Trophoblast cell (in vitro differentiated cells and primary cell): ENCODE measurements around the gene ASTN1.

Experiments used
- DNase-seq, 2 donors: peaks; one replicate each; pipeline ENCODE4 v3.0.0-alpha.2; 2016
- H2AFZ ChIP-seq: 2 replicates; pipeline ENCODE4 v1.6.1; 2013; ENCODE audit warnings: low read length, moderate library complexity, mild to moderate bottlenecking; ENCODE audit not compliant: insufficient read depth, poor library complexity
- H2AK5ac ChIP-seq: 2 replicates; pipeline ENCODE4 v1.6.1; 2013; ENCODE audit warnings: mild to moderate bottlenecking, low read length
- H2BK120ac ChIP-seq: 2 replicates; pipeline ENCODE4 v1.6.1; 2013; ENCODE audit warnings: low read length, mild to moderate bottlenecking, moderate library complexity; ENCODE audit not compliant: insufficient read depth, poor library complexity
- H2BK12ac ChIP-seq: 2 replicates; pipeline ENCODE4 v1.6.1; 2013; ENCODE audit warnings: mild to moderate bottlenecking, low read length, moderate library complexity
- H2BK5ac ChIP-seq: 2 replicates; pipeline ENCODE4 v1.6.1; 2013; ENCODE audit warnings: low read length, low read depth, moderate library complexity, mild to moderate bottlenecking; ENCODE audit not compliant: poor library complexity
- H3K14ac ChIP-seq: 2 replicates; pipeline ENCODE4 v1.6.1; 2013; ENCODE audit warnings: mild to moderate bottlenecking, low read length
- H3K18ac ChIP-seq: 2 replicates; pipeline ENCODE4 v1.6.1; 2013; ENCODE audit warnings: mild to moderate bottlenecking, low read length
- H3K23ac ChIP-seq: 2 replicates; pipeline ENCODE4 v1.6.1; 2013; ENCODE audit warnings: low read length
- H3K27ac ChIP-seq: 2 replicates; pipeline ENCODE4 v1.5.1; 2013; ENCODE audit warnings: low read depth, mild to moderate bottlenecking, inconsistent platforms, low read length, moderate library complexity
- H3K27me3 ChIP-seq: 2 replicates; pipeline ENCODE4 v1.6.1; 2013; ENCODE audit warnings: inconsistent platforms, mild to moderate bottlenecking, low read length, moderate library complexity; ENCODE audit not compliant: insufficient read depth
- H3K36me3 ChIP-seq, 2 experiments: 1 replicate in 1 of 2; 2 replicates in 1 of 2; pipeline ENCODE4 v1.6.1; 2013; ENCODE audit warnings: low read length in 2 of 2, mild to moderate bottlenecking in 2 of 2, moderate library complexity in 1 of 2; ENCODE audit not compliant: insufficient read depth in 2 of 2, control insufficient read depth in 1 of 2
- H3K4ac ChIP-seq: 2 replicates; pipeline ENCODE4 v1.6.1; 2013; ENCODE audit warnings: low read depth, mild to moderate bottlenecking, low read length, moderate library complexity
- H3K4me1 ChIP-seq, 2 experiments: 1 replicate in 1 of 2; 2 replicates in 1 of 2; pipeline ENCODE4 v1.6.1; 2013; ENCODE audit warnings: low read length in 2 of 2, mild to moderate bottlenecking in 2 of 2, moderate library complexity in 1 of 2; ENCODE audit not compliant: insufficient read depth in 2 of 2, control insufficient read depth in 1 of 2
- H3K4me2 ChIP-seq: 2 replicates; pipeline ENCODE4 v1.6.1; 2013; ENCODE audit warnings: inconsistent platforms, mild to moderate bottlenecking, low read length, moderate library complexity
- H3K4me3 ChIP-seq: 2 replicates; pipeline ENCODE4 v1.5.1; 2013; ENCODE audit warnings: mild to moderate bottlenecking, low read depth, low read length, inconsistent platforms
- H3K79me1 ChIP-seq: one replicate; pipeline ENCODE4 v1.6.1; 2013; ENCODE audit warnings: low read length
- H3K79me2 ChIP-seq: 2 replicates; pipeline ENCODE4 v1.6.1; 2013; ENCODE audit warnings: low read length, mild to moderate bottlenecking; ENCODE audit not compliant: control insufficient read depth, insufficient read depth, poor library complexity
- H3K9ac ChIP-seq: 2 replicates; pipeline ENCODE4 v1.6.1; 2013; ENCODE audit warnings: mild to moderate bottlenecking, low read length
- H3K9me3 ChIP-seq: 2 replicates; pipeline ENCODE4 v1.6.1; 2013; ENCODE audit warnings: low read depth, mild to moderate bottlenecking, control low read depth, inconsistent platforms, low read length; ENCODE audit not compliant: insufficient read depth
- H4K12ac ChIP-seq: 2 replicates; pipeline ENCODE4 v1.6.1; 2013; ENCODE audit warnings: low read depth, mild to moderate bottlenecking, low read length, moderate library complexity
- H4K8ac ChIP-seq: 2 replicates; pipeline ENCODE4 v1.6.1; 2013; ENCODE audit warnings: low read depth, mild to moderate bottlenecking, low read length, moderate library complexity
- H4K91ac ChIP-seq: one replicate; pipeline ENCODE4 v1.6.1; 2013; ENCODE audit warnings: low read depth, mild to moderate bottlenecking, low read length, moderate library complexity
- WGBS: extraction: QIAGEN DNeasy Blood & Tissue Kit; methylation state at CpG from one replicate; pipeline ENCODE4 v1.1.7; 2013; ENCODE audit warnings: missing lambda C conversion rate; ENCODE audit not compliant: insufficient read length, insufficient coverage; ENCODE audit errors: extremely low coverage; 5-methylcytosine and 5-hydroxymethylcytosine counted together

The ASTN1 gene

GRCh38 chr1:176996456-176997090, 167.9 kb downstream of the ASTN1 start:
- no peak overlapping the region for H2AFZ ChIP-seq
- H3K23ac ChIP-seq = no peak overlapping the region
- no peak overlapping the region for H3K4ac ChIP-seq
- H3K79me2 ChIP-seq = no peaks in the 10 kb centered on the region
- H3K18ac ChIP-seq = no peak overlapping the region
- H2BK5ac ChIP-seq = no peak overlapping the region
- H3K4me1 ChIP-seq = no peaks in the 10 kb centered on the region
- H3K27ac ChIP-seq = no peak overlapping the region
- no peaks in the 10 kb centered on the region for H3K27me3 ChIP-seq
- no peak overlapping the region for H2AK5ac ChIP-seq
- no peak overlapping the region for H2BK120ac ChIP-seq
- no peak overlapping the region for H3K4me2 ChIP-seq
- no peaks in the 10 kb centered on the region for H3K36me3 ChIP-seq
- no peak overlapping the region for H2BK12ac ChIP-seq
- H3K79me1 ChIP-seq = no peaks in the 10 kb centered on the region
- H4K12ac ChIP-seq = no peak overlapping the region
- no peak overlapping the region for H4K91ac ChIP-seq
- no peak overlapping the region for H3K9ac ChIP-seq
- DNase-seq = no peak
- H4K8ac ChIP-seq = no peak overlapping the region
- WGBS = no CpG with 5 or more reads among the region's 4 CpGs
- no peaks in the 10 kb centered on the region for H3K9me3 ChIP-seq
- no peak overlapping the region for H3K14ac ChIP-seq
- no peak overlapping the region for H3K4me3 ChIP-seq

GRCh38 chr1:176994931-176995596, 169.4 kb downstream of the ASTN1 start:
- H3K14ac ChIP-seq = no peak overlapping the region
- H3K27ac ChIP-seq = no peak overlapping the region
- H2BK5ac ChIP-seq = no peak overlapping the region
- no peak overlapping the region for H3K18ac ChIP-seq
- no peak for DNase-seq
- no peaks in the 10 kb centered on the region for H3K4me1 ChIP-seq
- H4K91ac ChIP-seq = no peak overlapping the region
- no peak overlapping the region for H2BK120ac ChIP-seq
- H3K9me3 ChIP-seq = no peaks in the 10 kb centered on the region
- no peak overlapping the region for H2BK12ac ChIP-seq
- no peaks in the 10 kb centered on the region for H3K79me1 ChIP-seq
- H2AFZ ChIP-seq = no peak overlapping the region
- H3K4me2 ChIP-seq = no peak overlapping the region
- no peak overlapping the region for H3K23ac ChIP-seq
- H3K4ac ChIP-seq = no peak overlapping the region
- H3K79me2 ChIP-seq = no peaks in the 10 kb centered on the region
- no peak overlapping the region for H3K4me3 ChIP-seq
- H3K36me3 ChIP-seq = no peaks in the 10 kb centered on the region
- no peaks in the 10 kb centered on the region for H3K27me3 ChIP-seq
- H4K12ac ChIP-seq = no peak overlapping the region
- H4K8ac ChIP-seq = no peak overlapping the region
- no peak overlapping the region for H3K9ac ChIP-seq
- no peak overlapping the region for H2AK5ac ChIP-seq
- no CpG with 5 or more reads among the region's 3 CpGs for WGBS

- H2BK12ac ChIP-seq = no peak overlapping the region
- no peak overlapping the region for H4K12ac ChIP-seq
- H3K14ac ChIP-seq = no peak overlapping the region
- H2AK5ac ChIP-seq = no peak overlapping the region
- H3K36me3 ChIP-seq = no peaks in the 10 kb centered on the region
- H3K27ac ChIP-seq = no peak overlapping the region
- no peak overlapping the region for H2AFZ ChIP-seq
- no peaks in the 10 kb centered on the region for H3K9me3 ChIP-seq
- no peaks in the 10 kb centered on the region for H3K79me1 ChIP-seq
- H2BK5ac ChIP-seq = no peak overlapping the region
- no peaks in the 10 kb centered on the region for H3K4me1 ChIP-seq
- WGBS = no CpG with 5 or more reads among the region's 3 CpGs
- no peak overlapping the region for H3K4me2 ChIP-seq
- H3K79me2 ChIP-seq = no peaks in the 10 kb centered on the region
- no peak overlapping the region for H3K4ac ChIP-seq
- H2BK120ac ChIP-seq = no peak overlapping the region
- H3K27me3 ChIP-seq = no peaks in the 10 kb centered on the region
- no peak overlapping the region for H4K91ac ChIP-seq
- H3K23ac ChIP-seq = no peak overlapping the region
- no peak for DNase-seq
- H3K18ac ChIP-seq = no peak overlapping the region
- no peak overlapping the region for H4K8ac ChIP-seq
- no peak overlapping the region for H3K9ac ChIP-seq
- H3K4me3 ChIP-seq = no peak overlapping the region
Observed at GRCh38 chr1:176993587-176993986, 170.9 kb downstream of the ASTN1 start.

GRCh38 chr1:176989754-176990153, 174.8 kb downstream of the ASTN1 start:
- Histone ChIP-seq H2AK5ac (no peak overlapping the region), H3K27me3 (no peaks in the 10 kb centered on the region), H3K9me3 (no peaks in the 10 kb centered on the region), H2BK5ac (no peak overlapping the region), H2BK12ac (no peak overlapping the region), H3K23ac (no peak overlapping the region), H3K4ac (no peak overlapping the region), H3K4me3 (no peak overlapping the region), H2AFZ (no peak overlapping the region), H3K79me2 (no peaks in the 10 kb centered on the region), H3K18ac (no peak overlapping the region), H3K36me3 (no peaks in the 10 kb centered on the region), H3K27ac (no peak overlapping the region), H3K79me1 (no peaks in the 10 kb centered on the region), H4K8ac (no peak overlapping the region), H4K91ac (no peak overlapping the region), H3K4me2 (no peak overlapping the region), H3K9ac (no peak overlapping the region), H3K4me1 (no peaks in the 10 kb centered on the region), H3K14ac (no peak overlapping the region), H2BK120ac (no peak overlapping the region), H4K12ac (no peak overlapping the region)
- DNase-seq = no peak
- WGBS = no CpG with 5 or more reads among the region's 1 CpG
